Endothelial cell of umbilical vein (primary cell): Measurements from ENCODE around the gene DGKG. TPM values are rescaled to one million over a fixed set of nuclear protein-coding genes. Genes with fewer than 3 reads are reported as not detected.

ENCODE experiments used
- BruUV-seq: library from RNA; stranded (reverse); fragments of 400-500 nt; replicated peaks from 2 replicates; lab custom pipeline; 2021; lab: Mats Ljungman, UMichigan
- CTCF ChIA-PET: fragments of 300-600, 350-600 bp; sonication (Branson Sonifier 250); formaldehyde crosslinking; loops from one replicate; lab custom pipeline; 2021; ENCODE audit warnings: antibody characterized with exemption, inconsistent platforms; lab: Charles Lee
- POLR2A ChIA-PET: fragments of 300-600, 350-600 bp; sonication (Branson Sonifier 250); formaldehyde crosslinking; loops from one replicate; lab custom pipeline; 2021; ENCODE audit warnings: antibody characterized with exemption, inconsistent platforms; lab: Charles Lee
- DNase-seq: peaks from one replicate; pipeline ENCODE4 v3.0.0-alpha.2; 2011; ENCODE audit warnings: low read depth, low spot score
- FAIRE-seq: peaks from 2 replicates; lab custom pipeline; 2011; peaks lifted over from hg19 to GRCh38; lab: Jason Lieb, UNC
- H2AFZ ChIP-seq: 2 replicates; pipeline ENCODE4 v1.6.0; 2012; ENCODE audit warnings: low read depth, low read length, control low read depth, inconsistent platforms
- H3K27ac ChIP-seq: 2 replicates; pipeline ENCODE4 v1.5.1; 2011; ENCODE audit warnings: low read depth, mild to moderate bottlenecking, control low read depth, low read length, moderate library complexity; ENCODE audit not compliant: insufficient read depth
- H3K27me3 ChIP-seq, 2 experiments: 2 replicates each; pipeline versions ENCODE4 v1.6.0 to v1.6.1; 2011; ENCODE audit warnings: low read length in 2 of 2, mixed read lengths in 1 of 2; ENCODE audit not compliant: control insufficient read depth in 2 of 2, insufficient read depth in 2 of 2
- H3K36me3 ChIP-seq, 2 experiments: 2 replicates in 1 of 2; 3 replicates in 1 of 2; pipeline ENCODE4 v1.5.1; 2011; ENCODE audit warnings: low read length in 2 of 2, mild to moderate bottlenecking in 1 of 2, moderate library complexity in 1 of 2; ENCODE audit not compliant: control insufficient read depth in 2 of 2, insufficient read depth in 2 of 2; ENCODE audit errors: extremely low read depth in 1 of 2
- H3K4me1 ChIP-seq: 3 replicates; pipeline ENCODE4 v1.5.1; 2011; ENCODE audit warnings: mild to moderate bottlenecking, low read length; ENCODE audit not compliant: control insufficient read depth, insufficient read depth; ENCODE audit errors: extremely low read depth
- H3K4me2 ChIP-seq: 2 replicates; pipeline ENCODE4 v1.6.1; 2011; ENCODE audit warnings: low read length, control low read depth, mixed read lengths; ENCODE audit not compliant: insufficient read depth
- H3K4me3 ChIP-seq, 3 experiments: fragments of 200-600 bp in 1 of 3; sonication (generic), shearing (Covaris generic) in 1 of 3; replicated peaks in 1 of 3; 2 replicates each; pipeline ENCODE4 v1.5.1; 2011 to 2016; ENCODE audit warnings: control low read depth in 3 of 3, low read length in 3 of 3, mild to moderate bottlenecking in 2 of 3, inconsistent platforms in 1 of 3, low read depth in 1 of 3, moderate library complexity in 1 of 3; ENCODE audit not compliant: insufficient read depth in 1 of 3
- H3K79me2 ChIP-seq: 2 replicates; pipeline ENCODE4 v1.6.0; 2012; ENCODE audit warnings: low read length, inconsistent platforms; ENCODE audit not compliant: control insufficient read depth, insufficient read depth
- H3K9ac ChIP-seq: replicated peaks from 2 replicates; pipeline ENCODE3; 2011; ENCODE audit warnings: low read length, control low read depth; ENCODE audit not compliant: insufficient read depth; ENCODE audit errors: extremely low read depth
- H3K9me1 ChIP-seq: replicated peaks from 3 replicates; pipeline ENCODE4 v1.6.0; 2011; ENCODE audit warnings: mild to moderate bottlenecking, low read length; ENCODE audit not compliant: control insufficient read depth, insufficient read depth; ENCODE audit errors: extremely low read depth
- H3K9me3 ChIP-seq: replicated peaks from 2 replicates; pipeline ENCODE4 v1.5.1; 2012; ENCODE audit warnings: low read length, inconsistent platforms; ENCODE audit not compliant: control insufficient read depth, insufficient read depth
- H4K20me1 ChIP-seq: replicated peaks from 2 replicates; pipeline ENCODE3; 2011; ENCODE audit warnings: mild to moderate bottlenecking, low read length; ENCODE audit not compliant: control insufficient read depth, insufficient read depth; ENCODE audit errors: extremely low read depth
- EZH2 ChIP-seq: IDR thresholded peaks from 2 replicates; pipeline ENCODE4 v1.6.1; 2012; ENCODE audit warnings: borderline replicate concordance, low read depth, mild to moderate bottlenecking, moderate library complexity, low read length, inconsistent platforms; ENCODE audit not compliant: severe bottlenecking
- FOS ChIP-seq: IDR thresholded peaks from 2 replicates; pipeline ENCODE4 v1.6.1; 2011; ENCODE audit warnings: mild to moderate bottlenecking, low read length, moderate library complexity, borderline replicate concordance; ENCODE audit not compliant: insufficient read depth
- GATA2 ChIP-seq: IDR thresholded peaks from 2 replicates; pipeline ENCODE4 v1.7.0; 2011; ENCODE audit warnings: low read depth, mild to moderate bottlenecking, moderate library complexity, mixed read lengths, low read length; ENCODE audit not compliant: insufficient read length, insufficient read depth
- JUN ChIP-seq: IDR thresholded peaks from 2 replicates; pipeline ENCODE4 v1.6.1; 2011; ENCODE audit warnings: borderline replicate concordance, low read depth; ENCODE audit not compliant: insufficient read length, insufficient read depth
- MAX ChIP-seq: IDR thresholded peaks from 2 replicates; pipeline ENCODE4 v1.6.1; 2011; ENCODE audit not compliant: insufficient read depth, insufficient read length
- POLR2AphosphoS5 ChIP-seq: IDR thresholded peaks from 2 replicates; pipeline ENCODE4 v1.6.1; 2012; ENCODE audit warnings: low read depth, mild to moderate bottlenecking, control low read depth, low read length, moderate library complexity; ENCODE audit not compliant: insufficient read depth
- dilution Hi-C: fragments of 300-500 bp; cut with MboI; formaldehyde crosslinking; loops from one replicate; pipeline ENCODE4 v1.15.0; 2019; ENCODE audit warnings: low sequenced_read_pairs; ENCODE audit not compliant: extremely low pct_ligation_motif_present
- intact Hi-C: fragments of 100-400 bp; cut with micrococcal nuclease; formaldehyde crosslinking; loops from one replicate; pipeline ENCODE4 v1.10.0; 2022
- polyA plus RNA-seq, 4 experiments: library from polyadenylated mRNA; depleted of rRNA in 3 of 4; stranded (reverse) in 3 of 4; unstranded in 1 of 4; fragments of >200 nt; gene quantifications; 2 replicates each; pipeline versions ENCODE4 v1.2.1 to v1.2.3, GENCODE V29; 2011 to 2012; ENCODE audit warnings: missing spikeins in 1 of 4
- total RNA-seq: library from RNA; stranded (reverse); gene quantifications from 2 replicates; pipeline ENCODE4 v1.2.3, GENCODE V29; 2021

Gene DGKG
- total and polyA plus RNA-seq, 2 donors (not counting 3 experiments of a cell fraction or from before 2014, with no cell fraction given), result not detected

GRCh38 chr3:186150041-186150830, 211.8 kb downstream of the DGKG start:
- TF ChIP-seq EZH2, result no peak
- TF ChIP-seq GATA2, result no peak
- TF ChIP-seq JUN, result no peak
- TF ChIP-seq MAX, result no peak
- TF ChIP-seq FOS, result no peak
- no peak for TF ChIP-seq POLR2AphosphoS5
- intact Hi-C loops, result no loop called here
- H3K9me1 ChIP-seq, result no peaks in the 10 kb centered on the region
- POLR2A ChIA-PET, result no interaction called here
- dilution Hi-C loops, result no loop called here
- no peak for FAIRE-seq
- no peaks in the 10 kb centered on the region for H3K27me3 ChIP-seq
- no TSS peak for BruUV-seq
- no peaks in the 10 kb centered on the region for H3K4me1 ChIP-seq
- no peak overlapping the region for H3K9ac ChIP-seq
- CTCF ChIA-PET, result no interaction called here
- no peaks in the 10 kb centered on the region for H4K20me1 ChIP-seq
- H3K36me3 ChIP-seq, result no peaks in the 10 kb centered on the region
- no peaks in the 10 kb centered on the region for H3K9me3 ChIP-seq
- no peaks in the 10 kb centered on the region for H3K79me2 ChIP-seq
- no peak overlapping the region for H3K4me3 ChIP-seq
- H3K27ac ChIP-seq, result no peak overlapping the region
- DNase-seq, result no peak
- no peak overlapping the region for H3K4me2 ChIP-seq
- H2AFZ ChIP-seq, result no peak overlapping the region
